Hepatocyte (in vitro differentiated cells): ENCODE measurements around the gene ZDHHC24. TPM values are rescaled to one million over a fixed set of nuclear protein-coding genes. Genes with fewer than 3 reads are reported as not detected.

Experiments
- DNase-seq: peaks from one replicate; pipeline ENCODE4 v3.0.0-alpha.2; 2016; ENCODE audit warnings: low spot score
- H2AFZ ChIP-seq: fragments of 200-600 bp; sonication (generic); 2 replicates; pipeline ENCODE4 v1.6.0; 2016; ENCODE audit warnings: antibody characterized with exemption, mild to moderate bottlenecking
- H3K27ac ChIP-seq: fragments of 200-600 bp; sonication (generic); 2 replicates; pipeline ENCODE4 v1.5.1; 2016; ENCODE audit warnings: mild to moderate bottlenecking
- H3K27me3 ChIP-seq: fragments of 200-600 bp; sonication (generic); 2 replicates; pipeline ENCODE4 v1.6.1; 2016
- H3K36me3 ChIP-seq: fragments of 200-600 bp; sonication (generic); replicated peaks from 2 replicates; pipeline ENCODE4 v1.5.1; 2016; ENCODE audit warnings: low read depth; ENCODE audit not compliant: insufficient read depth
- H3K4me1 ChIP-seq: fragments of 200-600 bp; sonication (generic); 2 replicates; pipeline ENCODE4 v1.5.1; 2016; ENCODE audit warnings: mild to moderate bottlenecking, moderate library complexity; ENCODE audit not compliant: insufficient read depth
- H3K4me2 ChIP-seq: fragments of 200-600 bp; sonication (generic); 2 replicates; pipeline ENCODE4 v1.6.0; 2016
- H3K4me3 ChIP-seq: fragments of 200-600 bp; sonication (generic); 2 replicates; pipeline ENCODE4 v1.5.1; 2016; ENCODE audit warnings: mild to moderate bottlenecking
- H3K79me2 ChIP-seq: fragments of 200-600 bp; sonication (generic); 2 replicates; pipeline ENCODE4 v1.6.0; 2017; ENCODE audit warnings: mild to moderate bottlenecking
- H3K9me2 ChIP-seq: fragments of 200-600 bp; sonication (generic); replicated peaks from 2 replicates; pipeline ENCODE4 v1.6.0; 2017; ENCODE audit warnings: mild to moderate bottlenecking; ENCODE audit not compliant: insufficient read depth
- H3K9me3 ChIP-seq: fragments of 200-600 bp; sonication (generic); 2 replicates; pipeline ENCODE4 v1.5.1; 2016; ENCODE audit warnings: low read depth, mild to moderate bottlenecking
- H4K20me1 ChIP-seq: fragments of 200-600 bp; sonication (generic); 2 replicates; pipeline ENCODE4 v1.6.0; 2016; ENCODE audit warnings: mild to moderate bottlenecking; ENCODE audit not compliant: insufficient read depth, poor library complexity, severe bottlenecking
- EZH2 ChIP-seq: fragments of 200-600 bp; sonication (generic); IDR thresholded peaks from 2 replicates; pipeline ENCODE4 v1.6.1; 2016; ENCODE audit warnings: antibody characterized with exemption, mild to moderate bottlenecking, borderline replicate concordance
- EZH2phosphoT487 ChIP-seq: fragments of 200-600 bp; sonication (generic); IDR thresholded peaks from one replicate; pipeline ENCODE4 v1.6.1; 2018; ENCODE audit warnings: antibody characterized with exemption, mild to moderate bottlenecking, low read depth, moderate library complexity; ENCODE audit not compliant: unreplicated experiment, severe bottlenecking
- WGBS: methylation state at CpG from one replicate; pipeline ENCODE4 v1.1.6; 2016; ENCODE audit warnings: low lambda C conversion rate; ENCODE audit errors: missing lambda C conversion rate; 5-methylcytosine and 5-hydroxymethylcytosine counted together
- polyA plus RNA-seq: library from polyadenylated mRNA; unstranded; fragments of >200 nt; fragmentation: Nextera tagmentation; extraction: Ambion mirVana; gene quantifications from 2 replicates; pipeline ENCODE4 v1.2.1, GENCODE V29; 2016
- total RNA-seq: library from RNA; depleted of rRNA; stranded (reverse); fragments of >200 nt; gene quantifications from 2 replicates; pipeline ENCODE4 v1.2.3, GENCODE V29; 2014
- TF ChIP-seq, protein P1 (sequence below): fragments of 200-600 bp; sonication (generic); IDR thresholded peaks from 2 replicates; pipeline ENCODE4 v1.5.1; 2016; ENCODE audit warnings: antibody characterized with exemption, mild to moderate bottlenecking; ENCODE audit not compliant: poor library complexity

ZDHHC24 gene
- total and polyA plus RNA-seq, 2 experiments from 2014 or later, result 10.3 to 16.9 TPM

- H3K79me2 ChIP-seq, result no peaks in the 10 kb centered on the region
- H3K4me3 ChIP-seq, result no peak overlapping the region
- H3K27me3 ChIP-seq, result no peaks in the 10 kb centered on the region
- WGBS, result 96% methylated on average over 12 of the region's 14 CpGs
- H3K4me1 ChIP-seq, result no peaks in the 10 kb centered on the region
- no peaks in the 10 kb centered on the region for H3K36me3 ChIP-seq
- DNase-seq, result no peak
- H2AFZ ChIP-seq, result no peak overlapping the region
- H4K20me1 ChIP-seq, result no peaks in the 10 kb centered on the region
- H3K9me3 ChIP-seq, result no peaks in the 10 kb centered on the region
- no peaks in the 10 kb centered on the region for H3K9me2 ChIP-seq
- H3K4me2 ChIP-seq, result no peak overlapping the region
- TF ChIP-seq EZH2 (no peak), EZH2phosphoT487 (no peak)
- TF ChIP-seq, protein P1, sequence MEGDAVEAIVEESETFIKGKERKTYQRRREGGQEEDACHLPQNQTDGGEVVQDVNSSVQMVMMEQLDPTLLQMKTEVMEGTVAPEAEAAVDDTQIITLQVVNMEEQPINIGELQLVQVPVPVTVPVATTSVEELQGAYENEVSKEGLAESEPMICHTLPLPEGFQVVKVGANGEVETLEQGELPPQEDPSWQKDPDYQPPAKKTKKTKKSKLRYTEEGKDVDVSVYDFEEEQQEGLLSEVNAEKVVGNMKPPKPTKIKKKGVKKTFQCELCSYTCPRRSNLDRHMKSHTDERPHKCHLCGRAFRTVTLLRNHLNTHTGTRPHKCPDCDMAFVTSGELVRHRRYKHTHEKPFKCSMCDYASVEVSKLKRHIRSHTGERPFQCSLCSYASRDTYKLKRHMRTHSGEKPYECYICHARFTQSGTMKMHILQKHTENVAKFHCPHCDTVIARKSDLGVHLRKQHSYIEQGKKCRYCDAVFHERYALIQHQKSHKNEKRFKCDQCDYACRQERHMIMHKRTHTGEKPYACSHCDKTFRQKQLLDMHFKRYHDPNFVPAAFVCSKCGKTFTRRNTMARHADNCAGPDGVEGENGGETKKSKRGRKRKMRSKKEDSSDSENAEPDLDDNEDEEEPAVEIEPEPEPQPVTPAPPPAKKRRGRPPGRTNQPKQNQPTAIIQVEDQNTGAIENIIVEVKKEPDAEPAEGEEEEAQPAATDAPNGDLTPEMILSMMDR, result no peak
- no peak overlapping the region for H3K27ac ChIP-seq
These were observed 18.7 kb upstream of the ZDHHC24 start for GRCh38 chr11:66564538-66564937.

GRCh38 chr11:66563832-66564231, 18.0 kb upstream of the ZDHHC24 start:
- Histone ChIP-seq H3K27me3 (no peaks in the 10 kb centered on the region), H3K4me3 (no peak overlapping the region), H3K9me2 (no peaks in the 10 kb centered on the region), H3K27ac (no peak overlapping the region), H3K79me2 (no peaks in the 10 kb centered on the region), H3K4me2 (no peak overlapping the region), H3K4me1 (no peaks in the 10 kb centered on the region), H2AFZ (no peak overlapping the region), H4K20me1 (no peaks in the 10 kb centered on the region), H3K9me3 (no peaks in the 10 kb centered on the region), H3K36me3 (no peaks in the 10 kb centered on the region)
- WGBS, result 92% methylated on average over 8 of the region's 10 CpGs
- no peak for DNase-seq
- TF ChIP-seq, protein P1, result no peak
- TF ChIP-seq EZH2 (no peak), EZH2phosphoT487 (no peak)

GRCh38 chr11:66562907-66563583, 17.2 kb upstream of the ZDHHC24 start:
- Histone ChIP-seq H3K36me3 (no peaks in the 10 kb centered on the region), H3K27me3 (no peaks in the 10 kb centered on the region), H3K9me3 (no peaks in the 10 kb centered on the region), H3K27ac (no peak overlapping the region), H3K4me1 (no peaks in the 10 kb centered on the region), H2AFZ (no peak overlapping the region), H3K9me2 (no peaks in the 10 kb centered on the region), H3K4me3 (no peak overlapping the region), H3K79me2 (no peaks in the 10 kb centered on the region), H4K20me1 (no peaks in the 10 kb centered on the region), H3K4me2 (no peak overlapping the region)
- no peak for TF ChIP-seq EZH2
- TF ChIP-seq EZH2phosphoT487, result no peak
- TF ChIP-seq, protein P1, result no peak
- DNase-seq, result no peak
- 90% methylated on average over 20 of the region's 20 CpGs for WGBS
